Muscle layer of duodenum (tissue), 2 donors: ENCODE results near the gene PRKAR1A.

Experiments
- H3K27ac ChIP-seq: one replicate; pipeline ENCODE4 v1.7.0; 2013; ENCODE audit warnings: mild to moderate bottlenecking, low read length
- H3K27me3 ChIP-seq: one replicate; pipeline ENCODE4 v1.7.0; 2013; ENCODE audit warnings: low read depth, mild to moderate bottlenecking, control low read depth, low read length
- H3K36me3 ChIP-seq, 2 donors: one replicate each; pipeline ENCODE4 v1.7.0; 2013; ENCODE audit warnings: low read length in 2 of 2, control low read depth in 1 of 2, mild to moderate bottlenecking in 1 of 2; ENCODE audit not compliant: insufficient read depth in 2 of 2, control insufficient read depth in 1 of 2
- H3K4me1 ChIP-seq, 2 donors: one replicate each; pipeline ENCODE4 v1.7.0; 2013; ENCODE audit warnings: low read length in 2 of 2, mild to moderate bottlenecking in 2 of 2, control low read depth in 1 of 2, moderate library complexity in 1 of 2; ENCODE audit not compliant: insufficient read depth in 2 of 2, control insufficient read depth in 1 of 2
- H3K4me3 ChIP-seq, 2 donors: one replicate each; pipeline ENCODE4 v1.7.0; 2013; ENCODE audit warnings: low read length in 2 of 2, low read depth in 1 of 2, mild to moderate bottlenecking in 1 of 2
- H3K9me3 ChIP-seq, 2 donors: one replicate each; pipeline ENCODE4 v1.7.0; 2013; ENCODE audit warnings: low read length in 2 of 2, control low read depth in 1 of 2, mild to moderate bottlenecking in 1 of 2; ENCODE audit not compliant: control insufficient read depth in 1 of 2
- donor health status: healthy.

Gene PRKAR1A

DNA sequence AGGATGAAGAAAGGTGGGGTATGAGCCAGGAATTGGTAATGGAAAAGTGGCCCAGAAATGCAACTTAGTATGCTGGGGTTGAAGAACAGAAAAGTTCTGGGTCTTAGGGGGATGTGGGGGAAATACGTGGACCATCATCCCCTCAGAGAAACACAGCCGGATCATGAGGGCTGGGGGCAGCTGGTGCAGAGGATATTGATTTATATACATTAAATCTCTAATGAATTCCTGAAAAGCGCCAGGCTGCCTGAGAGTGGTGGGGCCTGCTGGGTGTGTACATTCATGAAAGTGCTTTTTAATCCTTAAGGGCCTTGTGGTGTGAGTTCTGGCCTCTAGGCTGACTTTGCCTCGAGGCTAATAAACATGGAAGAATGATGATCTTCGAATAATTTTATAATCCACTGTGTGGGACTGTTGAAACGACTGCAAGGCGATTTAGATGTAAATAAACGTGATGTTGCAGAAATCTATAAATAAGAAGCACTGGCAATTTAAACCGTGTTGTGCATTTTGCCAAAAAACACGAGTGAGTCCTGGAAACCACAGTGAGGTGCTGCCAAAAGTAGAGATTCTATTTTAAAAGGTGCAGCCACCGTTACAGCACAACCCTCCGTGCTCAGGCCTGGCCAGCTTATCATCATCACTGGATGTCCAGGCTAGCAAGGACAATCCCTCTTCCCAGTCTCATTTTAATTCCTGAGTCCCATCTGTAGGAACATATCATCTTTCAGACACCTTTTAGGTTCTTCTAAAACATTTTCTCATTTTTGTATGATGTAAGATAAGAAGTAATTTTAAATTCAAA lies 32.1 kb downstream of the PRKAR1A start:
- Histone ChIP-seq H3K4me3 (no peak overlapping the region), H3K27ac (no peak overlapping the region), H3K4me1 (no peaks in the 10 kb centered on the region), H3K27me3 (no peaks in the 10 kb centered on the region), H3K9me3 (no peaks in the 10 kb centered on the region), H3K36me3 (peaks cover 12% of the 10 kb centered on the region in 2 donors)

DNA sequence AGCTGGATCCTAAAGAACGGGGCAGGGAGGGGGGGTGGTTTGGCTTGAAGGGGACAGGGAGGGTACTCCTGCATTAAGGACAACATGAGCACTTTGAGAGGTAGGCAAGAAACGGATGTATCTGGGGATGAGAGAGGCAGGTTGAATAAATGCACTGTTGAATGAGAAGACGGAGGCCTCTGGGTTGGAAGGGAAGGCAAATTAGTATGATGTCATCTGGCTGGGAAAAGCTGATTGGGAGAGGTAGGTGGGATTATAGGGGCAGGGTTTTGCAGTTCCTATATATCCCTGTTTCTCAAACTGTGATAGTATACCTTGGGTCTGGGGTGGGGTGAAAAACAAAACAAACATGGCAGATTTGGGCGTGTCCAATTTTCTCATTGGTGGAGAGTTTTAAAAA lies 44.3 kb downstream of the PRKAR1A start:
- Histone ChIP-seq H3K36me3 (no peaks in the 10 kb centered on the region), H3K27me3 (no peaks in the 10 kb centered on the region)

DNA sequence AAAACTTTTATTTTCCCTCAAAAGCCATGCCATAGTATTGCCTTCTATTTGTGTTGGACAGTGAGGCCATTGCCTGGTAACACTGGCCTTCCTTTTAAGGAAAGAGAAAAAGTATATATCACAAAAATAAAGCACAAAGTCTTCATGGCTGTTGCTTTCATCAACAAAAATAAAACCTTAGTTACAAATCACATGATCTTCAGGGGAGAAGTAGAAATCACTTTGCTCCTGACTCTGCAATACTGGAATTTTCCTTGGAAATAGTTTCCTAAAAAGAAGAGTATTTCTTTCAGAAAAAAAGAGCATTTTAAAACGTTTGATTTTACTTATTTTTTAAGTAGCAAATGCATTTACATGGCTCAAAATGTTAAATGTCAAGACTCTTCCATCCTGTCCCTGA lies 47.1 kb downstream of the PRKAR1A start:
- Histone ChIP-seq H3K9me3 (no peaks in the 10 kb centered on the region), H3K4me1 (no peaks in the 10 kb centered on the region), H3K27ac (no peak overlapping the region), H3K4me3 (no peak overlapping the region), H3K36me3 (no peaks in the 10 kb centered on the region), H3K27me3 (no peaks in the 10 kb centered on the region)

More for the DNA sequence above, 44.3 kb downstream of the PRKAR1A start:
- Histone ChIP-seq H3K9me3 (no peaks in the 10 kb centered on the region), H3K4me3 (no peak overlapping the region), H3K27ac (no peak overlapping the region), H3K4me1 (no peaks in the 10 kb centered on the region)

DNA sequence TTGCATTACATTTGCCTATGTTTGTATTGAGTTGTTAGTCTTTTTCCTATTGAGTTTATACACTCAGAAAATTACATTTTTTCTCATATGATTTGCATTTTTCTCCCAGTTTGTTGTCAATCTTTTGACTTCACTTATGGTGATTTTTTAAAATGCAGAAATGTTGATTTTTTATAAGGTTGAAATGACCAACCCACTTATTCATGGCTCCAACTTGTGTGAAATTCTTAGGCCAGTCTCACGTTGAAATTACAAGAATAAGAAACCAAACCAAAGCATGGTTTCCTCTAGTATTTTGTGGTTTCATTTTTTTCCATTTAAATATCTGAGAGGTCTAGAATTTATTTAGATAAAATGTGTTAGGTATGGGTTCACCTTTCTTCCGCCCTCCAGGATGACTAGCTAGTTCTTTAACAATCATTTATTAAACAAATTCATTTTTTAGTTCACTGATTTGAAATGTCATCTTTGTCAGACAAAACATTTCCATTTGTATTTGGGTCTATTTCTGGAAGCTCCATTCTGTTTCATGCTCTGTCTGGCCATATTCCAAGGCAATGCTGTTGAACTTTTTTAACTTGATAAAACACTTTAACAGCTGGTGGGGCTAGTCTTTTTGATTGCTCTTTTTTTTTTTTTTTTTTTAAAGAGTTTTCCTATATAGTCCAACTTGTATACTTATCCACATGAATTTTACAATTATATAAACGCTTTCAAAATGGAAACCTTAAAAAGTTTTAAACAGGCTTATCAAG lies 48.9 kb downstream of the PRKAR1A start:
- H3K36me3 ChIP-seq: no peaks in the 10 kb centered on the region
- H3K4me3 ChIP-seq: no peak overlapping the region
- H3K27ac ChIP-seq: no peak overlapping the region
- no peaks in the 10 kb centered on the region for H3K9me3 ChIP-seq
- H3K4me1 ChIP-seq: peaks cover 0 to 4% of the 10 kb centered on the region in 2 donors
- H3K27me3 ChIP-seq: no peaks in the 10 kb centered on the region

DNA sequence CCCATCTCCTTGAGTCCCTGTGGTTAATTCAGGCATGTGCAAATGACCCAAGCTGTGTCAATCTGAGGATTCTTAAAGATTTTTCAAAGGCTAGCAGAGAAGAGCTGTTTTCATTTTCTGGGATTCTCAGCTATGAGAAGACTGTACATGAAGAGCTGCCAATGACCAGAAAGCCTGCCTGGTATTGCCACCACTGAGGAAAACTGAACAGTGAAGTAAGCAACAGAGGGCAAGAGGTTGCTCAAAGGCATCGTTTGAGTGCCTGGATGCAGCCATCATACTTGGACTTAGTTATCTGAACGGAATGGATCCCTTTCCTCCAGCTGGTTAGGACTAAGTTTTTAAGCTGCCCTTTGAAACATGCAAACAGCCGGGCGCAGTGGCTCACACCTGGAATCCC lies 50.5 kb downstream of the PRKAR1A start:
- Histone ChIP-seq H3K27ac (no peak overlapping the region), H3K27me3 (no peaks in the 10 kb centered on the region), H3K36me3 (no peaks in the 10 kb centered on the region), H3K4me3 (no peak overlapping the region), H3K9me3 (no peaks in the 10 kb centered on the region), H3K4me1 (peaks cover 0 to 4% of the 10 kb centered on the region in 2 donors)

DNA sequence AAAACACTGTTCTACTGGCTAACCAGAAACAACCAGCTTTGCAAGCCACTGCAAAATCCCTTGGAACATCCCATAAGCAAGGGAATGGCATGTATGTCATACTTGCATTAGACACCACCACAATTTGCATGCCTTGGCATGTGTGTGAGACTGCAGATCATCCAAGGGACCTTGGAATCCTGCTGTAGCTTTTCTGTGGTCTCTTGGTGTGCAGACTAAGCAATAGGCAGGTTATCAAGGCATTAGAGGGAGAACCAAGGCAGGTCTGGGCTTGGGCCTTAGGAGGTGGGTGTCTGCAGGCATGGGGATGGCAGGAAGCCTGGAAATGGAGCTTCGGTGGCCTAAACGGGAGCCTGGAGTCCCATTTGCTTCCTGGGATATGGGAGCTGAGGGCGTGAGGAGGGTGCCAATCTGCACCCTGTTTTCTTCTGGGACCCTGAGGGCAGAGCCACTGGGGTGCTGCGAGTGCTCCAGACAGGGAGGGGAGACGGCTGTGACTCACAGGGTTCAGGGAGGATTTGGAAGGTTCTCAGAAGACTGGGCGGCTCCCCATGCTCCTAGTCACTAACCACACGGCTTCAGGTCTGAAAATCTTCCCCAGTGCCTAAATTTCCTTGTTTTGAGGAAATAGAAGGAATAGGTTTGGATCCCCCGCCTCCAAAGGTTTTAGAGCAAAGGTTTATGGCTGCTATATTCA lies 52.3 kb downstream of the PRKAR1A start:
- no peak overlapping the region for H3K4me3 ChIP-seq
- no peaks in the 10 kb centered on the region for H3K27me3 ChIP-seq
- H3K36me3 ChIP-seq: no peaks in the 10 kb centered on the region
- H3K27ac ChIP-seq: no peak overlapping the region
- H3K9me3 ChIP-seq: no peaks in the 10 kb centered on the region
- H3K4me1 ChIP-seq: peaks cover 0 to 4% of the 10 kb centered on the region in 2 donors

DNA sequence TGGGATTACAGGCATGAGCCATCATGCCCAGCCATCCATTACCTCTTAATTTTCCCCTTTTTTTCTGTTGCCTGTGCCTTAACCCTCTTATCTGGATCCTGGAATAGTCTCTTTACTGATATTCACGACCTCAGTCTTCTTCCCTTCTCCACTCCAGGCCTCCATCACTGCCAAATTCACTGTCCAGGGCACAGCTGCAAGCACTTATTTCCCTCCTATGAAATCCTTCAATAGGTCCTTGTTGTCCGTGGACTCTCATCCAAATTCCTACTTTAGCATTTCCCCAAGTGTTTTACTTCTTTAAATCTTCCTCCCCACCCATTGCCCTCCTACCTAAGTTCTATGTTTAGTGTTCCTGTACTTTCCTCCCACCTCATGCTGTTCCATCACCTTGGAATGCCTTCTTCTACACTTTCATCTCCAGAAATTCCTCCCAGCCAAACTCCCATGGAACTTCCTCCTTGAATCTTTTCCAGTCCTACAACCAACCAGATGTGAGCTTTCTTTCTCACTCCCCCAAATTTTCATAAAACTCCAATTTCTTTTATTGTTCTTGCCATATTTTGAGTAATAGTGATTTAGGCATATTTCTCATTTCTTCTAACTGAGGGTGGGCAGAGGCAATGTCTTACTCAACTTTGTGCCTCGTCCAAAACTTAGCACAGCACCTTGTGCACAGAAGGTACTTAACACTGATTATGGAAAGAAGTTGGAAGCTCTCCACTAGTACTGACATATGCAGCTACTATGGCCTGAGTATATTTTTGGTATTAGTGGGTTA lies 53.6 kb downstream of the PRKAR1A start:
- H3K36me3 ChIP-seq: no peaks in the 10 kb centered on the region
- peaks cover 0 to 4% of the 10 kb centered on the region in 2 donors for H3K4me1 ChIP-seq
- no peaks in the 10 kb centered on the region for H3K9me3 ChIP-seq
- peak overlapping the region; percentile 7 for H3K27ac ChIP-seq
- H3K4me3 ChIP-seq: no peak overlapping the region
- no peaks in the 10 kb centered on the region for H3K27me3 ChIP-seq

DNA sequence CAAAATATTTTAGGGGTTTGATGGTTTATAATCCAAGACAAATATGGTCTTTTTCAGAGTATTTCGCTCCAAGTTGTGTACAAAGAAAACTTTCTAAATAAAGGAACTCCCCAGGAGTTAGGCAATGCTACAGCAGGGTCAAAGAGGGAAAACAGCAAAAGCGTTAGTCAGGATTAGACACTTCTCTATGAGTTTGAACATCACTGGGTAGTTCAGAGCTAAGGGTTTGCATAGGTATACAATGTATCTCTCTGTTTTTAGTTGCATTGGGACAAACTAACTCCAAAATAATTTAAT lies 54.2 kb downstream of the PRKAR1A start:
- Histone ChIP-seq H3K9me3 (no peaks in the 10 kb centered on the region), H3K27me3 (no peaks in the 10 kb centered on the region), H3K4me1 (peaks cover 0 to 4% of the 10 kb centered on the region in 2 donors), H3K27ac (no peak overlapping the region), H3K4me3 (no peak overlapping the region), H3K36me3 (no peaks in the 10 kb centered on the region)

DNA sequence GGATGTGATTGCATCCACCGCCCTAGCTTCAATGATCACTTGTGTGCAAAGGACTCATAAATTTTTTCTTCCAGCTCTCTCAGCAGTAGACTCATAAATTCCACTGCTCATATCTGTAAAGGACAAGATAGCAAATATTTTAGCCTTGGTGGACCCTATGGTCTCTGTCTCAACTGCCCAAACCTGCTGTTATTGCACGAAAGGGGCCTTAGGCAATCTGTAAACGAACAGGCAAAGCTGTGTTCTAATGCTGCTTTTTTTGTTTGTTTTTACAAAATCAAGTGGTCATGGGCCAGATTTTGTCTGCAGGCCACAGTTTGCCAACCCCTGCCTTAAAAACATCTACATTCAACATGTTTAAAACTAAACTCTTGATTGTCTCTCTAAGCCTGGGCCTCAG lies 54.8 kb downstream of the PRKAR1A start:
- H3K27me3 ChIP-seq: no peaks in the 10 kb centered on the region
- H3K4me3 ChIP-seq: no peak overlapping the region
- H3K27ac ChIP-seq: no peak overlapping the region
- H3K4me1 ChIP-seq: peaks cover 0 to 4% of the 10 kb centered on the region in 2 donors
- H3K36me3 ChIP-seq: no peaks in the 10 kb centered on the region
- H3K9me3 ChIP-seq: no peaks in the 10 kb centered on the region

DNA sequence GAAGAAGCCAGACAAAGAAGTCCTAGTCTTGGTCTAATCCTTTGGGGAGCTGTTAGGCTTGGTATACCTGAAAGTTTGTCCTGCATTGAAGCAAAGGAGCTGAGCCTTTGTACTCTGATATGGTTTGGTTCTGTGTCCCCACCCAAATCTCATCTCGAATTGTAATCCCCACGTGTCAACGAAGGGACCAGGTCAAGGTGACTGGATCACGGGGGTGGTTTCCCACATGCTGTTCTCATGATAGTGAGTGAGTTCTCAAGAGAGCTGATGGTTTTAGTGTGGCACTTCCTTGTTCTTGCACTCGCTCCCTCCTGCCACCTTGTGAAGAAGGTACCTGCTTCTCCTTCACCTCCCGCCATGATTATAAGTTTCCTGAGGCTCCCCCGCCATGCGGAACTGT lies 55.4 kb downstream of the PRKAR1A start:
- Histone ChIP-seq H3K27ac (no peak overlapping the region), H3K4me1 (peaks cover 0 to 4% of the 10 kb centered on the region in 2 donors), H3K4me3 (no peak overlapping the region), H3K9me3 (no peaks in the 10 kb centered on the region), H3K36me3 (no peaks in the 10 kb centered on the region), H3K27me3 (no peaks in the 10 kb centered on the region)

DNA sequence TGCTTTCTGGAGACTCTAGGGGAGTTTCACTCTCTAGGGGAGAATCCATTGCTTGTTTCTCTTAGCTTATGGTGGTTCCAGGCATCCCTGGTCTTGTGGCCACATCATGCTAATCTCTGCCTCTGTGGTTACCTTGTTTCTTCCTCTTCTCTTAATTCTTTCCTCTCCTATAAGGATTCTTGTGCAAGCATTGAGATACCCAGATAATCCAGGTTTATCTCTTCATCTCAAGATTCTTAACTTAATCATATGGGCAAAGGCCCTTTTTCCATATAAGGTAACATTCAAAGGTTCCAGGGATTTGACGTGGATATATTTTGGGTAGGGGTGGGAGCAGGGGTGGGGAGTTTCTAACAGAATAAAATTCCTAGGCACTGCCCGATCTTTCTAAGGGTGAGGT lies 56.4 kb downstream of the PRKAR1A start:
- H3K4me1 ChIP-seq: peaks cover 0 to 4% of the 10 kb centered on the region in 2 donors
- H3K36me3 ChIP-seq: no peaks in the 10 kb centered on the region
- no peak overlapping the region for H3K4me3 ChIP-seq

More for the DNA sequence above, 56.4 kb downstream of the PRKAR1A start:
- Histone ChIP-seq H3K27ac (no peak overlapping the region), H3K27me3 (no peaks in the 10 kb centered on the region), H3K9me3 (no peaks in the 10 kb centered on the region)
